Prostate gland (tissue), 2 donors: Measurements from ENCODE around the gene EDAR. TPM values are rescaled to one million over a fixed set of nuclear protein-coding genes. Genes with fewer than 3 reads are reported as not detected.

Source experiments
- DNase-seq: peaks from one replicate; pipeline ENCODE4 v3.0.0-alpha.2; 2019; ENCODE audit warnings: low spot score
- H3K27ac ChIP-seq, 2 donors: fragments of 200-600 bp; sonication (generic); 2 replicates each; pipeline ENCODE4 v1.5.1; 2017 to 2019
- H3K27me3 ChIP-seq: fragments of 200-600 bp; sonication (generic); replicated peaks from 2 replicates; pipeline ENCODE4 v1.5.1; 2019; ENCODE audit not compliant: insufficient read depth
- H3K36me3 ChIP-seq, 2 donors: fragments of 200-600 bp; sonication (generic); 1 replicate in 1 of 2; 2 replicates in 1 of 2; pipeline versions ENCODE4 v1.5.1 to v1.8.1; 2017 to 2019
- H3K4me1 ChIP-seq: fragments of 200-600 bp; sonication (generic); replicated peaks from 2 replicates; pipeline ENCODE4 v1.5.1; 2019
- H3K4me3 ChIP-seq, 2 donors: fragments of 200-600 bp; sonication (generic); 2 replicates each; pipeline ENCODE4 v1.5.1; 2017 to 2019
- H3K9me3 ChIP-seq: fragments of 200-600 bp; sonication (generic); 2 replicates; pipeline ENCODE4 v1.5.1; 2017
- CTCF ChIP-seq, 4 experiments: fragments of 200-600 bp in 2 of 4; fragments of 450-650 bp in 2 of 4; sonication (generic) in 2 of 4; IDR thresholded peaks; 1 replicate in 3 of 4; 2 replicates in 1 of 4; pipeline ENCODE4 v1.5.1; 2016 to 2019; ENCODE audit warnings: antibody characterized with exemption in 4 of 4, mild to moderate bottlenecking in 2 of 4, moderate library complexity in 2 of 4
- POLR2A ChIP-seq: fragments of 450-650 bp; IDR thresholded peaks from one replicate; pipeline ENCODE4 v1.6.1; 2016; ENCODE audit warnings: antibody characterized with exemption, mild to moderate bottlenecking
- POLR2AphosphoS5 ChIP-seq: sonication (generic); formaldehyde crosslinking; IDR thresholded peaks from one replicate; pipeline ENCODE4 v1.6.1; 2017; ENCODE audit warnings: antibody characterized with exemption
- WGBS: methylation state at CpG from one replicate; pipeline ENCODE4 v1.1.5; 2018; 5-methylcytosine and 5-hydroxymethylcytosine counted together
- intact Hi-C: fragments of 100-400 bp; cut with DNase I; formaldehyde crosslinking; loops from one replicate; pipeline ENCODE4 v1.14.2; 2022
- total RNA-seq, 2 donors: library from RNA; depleted of rRNA; stranded (reverse); fragments of >200 nt; gene quantifications; one replicate each; pipeline ENCODE4 v1.1.0, GENCODE V29; 2016

The EDAR gene
- total RNA-seq, 2 donors from 2014 or later = 0.46 to 0.68 TPM

- intact Hi-C loops = no loop called here
- Histone ChIP-seq H3K9me3 (no peaks in the 10 kb centered on the region), H3K36me3 (no peaks in the 10 kb centered on the region), H3K4me1 (peaks cover 6% of the 10 kb centered on the region), H3K4me3 (no peak overlapping the region), H3K27me3 (no peaks in the 10 kb centered on the region), H3K27ac (no peak overlapping the region)
- no peak for DNase-seq
- WGBS = 94% methylated on average over 5 of the region's 5 CpGs
- TF ChIP-seq CTCF (IDR thresholded peaks at IDR 0.05) = no peak
- no peak for TF ChIP-seq POLR2A
- TF ChIP-seq POLR2AphosphoS5 = no peak
Observed at GRCh38 chr2:109027702-109028101, 38.7 kb upstream of the EDAR start.

- Histone ChIP-seq H3K27me3 (no peaks in the 10 kb centered on the region), H3K4me1 (no peaks in the 10 kb centered on the region), H3K27ac (no peak overlapping the region), H3K36me3 (no peaks in the 10 kb centered on the region), H3K4me3 (no peak overlapping the region), H3K9me3 (no peaks in the 10 kb centered on the region)
- WGBS = 96% methylated on average over 3 of the region's 3 CpGs
- DNase-seq = no peak
- intact Hi-C loops = no loop called here
- no peak for TF ChIP-seq CTCF (IDR thresholded peaks at IDR 0.05)
Observed at GRCh38 chr2:109024477-109024876, 35.5 kb upstream of the EDAR start.

- no peaks in the 10 kb centered on the region for H3K9me3 ChIP-seq
- no peaks in the 10 kb centered on the region for H3K27me3 ChIP-seq
- H3K36me3 ChIP-seq = no peaks in the 10 kb centered on the region
- intact Hi-C loops = no loop called here
- H3K4me3 ChIP-seq = no peak overlapping the region
- TF ChIP-seq POLR2AphosphoS5 (no peak), POLR2A (no peak), CTCF (IDR thresholded peaks at IDR 0.05) (no peak)
- DNase-seq = no peak
- WGBS = 85% methylated on average over 13 of the region's 13 CpGs
- no peaks in the 10 kb centered on the region for H3K4me1 ChIP-seq
- H3K27ac ChIP-seq = no peak overlapping the region
Observed at GRCh38 chr2:109021895-109022300, 32.9 kb upstream of the EDAR start.

- Histone ChIP-seq H3K27ac (no peak overlapping the region), H3K9me3 (no peaks in the 10 kb centered on the region), H3K4me1 (no peaks in the 10 kb centered on the region), H3K27me3 (no peaks in the 10 kb centered on the region), H3K4me3 (no peak overlapping the region), H3K36me3 (no peaks in the 10 kb centered on the region)
- no peak for DNase-seq
- intact Hi-C loops = no loop called here
- 17% methylated on average over 7 of the region's 7 CpGs for WGBS
- TF ChIP-seq CTCF (IDR thresholded peaks at IDR 0.05) = no peak
- TF ChIP-seq POLR2A = no peak
- TF ChIP-seq POLR2AphosphoS5 = no peak
Observed at GRCh38 chr2:109020217-109020637, 31.2 kb upstream of the EDAR start.

- Histone ChIP-seq H3K27me3 (no peaks in the 10 kb centered on the region), H3K4me3 (no peak overlapping the region), H3K4me1 (no peaks in the 10 kb centered on the region), H3K36me3 (no peaks in the 10 kb centered on the region), H3K9me3 (no peaks in the 10 kb centered on the region), H3K27ac (no peak overlapping the region)
- 80% methylated on average over 5 of the region's 5 CpGs for WGBS
- intact Hi-C loops = no loop called here
- no peak for DNase-seq
- TF ChIP-seq POLR2A = no peak
- no peak for TF ChIP-seq POLR2AphosphoS5
- TF ChIP-seq CTCF (IDR thresholded peaks at IDR 0.05) = no peak
Observed at GRCh38 chr2:109018452-109018851, 29.4 kb upstream of the EDAR start.
